ENCODE data around the gene HTR2A.
A peak's percentile ranks its signal among the peaks of the same experiment; 100 is the strongest.

HTR2A gene

DNA sequence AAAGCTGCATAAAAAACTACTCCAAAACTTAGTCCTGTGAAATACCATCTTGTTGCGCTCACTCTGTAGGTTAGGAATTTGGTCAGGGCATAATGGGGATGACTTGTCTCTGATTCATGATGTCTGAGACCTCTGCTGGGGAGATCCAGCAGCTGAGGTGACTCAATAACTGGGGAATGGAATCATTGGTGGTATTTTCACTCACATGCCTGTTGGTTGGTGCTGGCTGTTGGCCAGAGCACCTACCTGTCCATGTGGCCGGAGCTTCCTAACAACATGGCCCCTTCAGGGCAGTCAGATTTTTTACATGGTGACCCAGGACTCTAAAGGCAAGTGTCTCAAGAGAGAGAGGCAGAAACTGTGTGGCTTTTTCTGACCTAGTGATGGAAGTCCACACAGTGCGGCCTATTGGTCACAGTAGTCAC is 92.5 kb downstream of the HTR2A start:
- no peak for DNase-seq

DNA sequence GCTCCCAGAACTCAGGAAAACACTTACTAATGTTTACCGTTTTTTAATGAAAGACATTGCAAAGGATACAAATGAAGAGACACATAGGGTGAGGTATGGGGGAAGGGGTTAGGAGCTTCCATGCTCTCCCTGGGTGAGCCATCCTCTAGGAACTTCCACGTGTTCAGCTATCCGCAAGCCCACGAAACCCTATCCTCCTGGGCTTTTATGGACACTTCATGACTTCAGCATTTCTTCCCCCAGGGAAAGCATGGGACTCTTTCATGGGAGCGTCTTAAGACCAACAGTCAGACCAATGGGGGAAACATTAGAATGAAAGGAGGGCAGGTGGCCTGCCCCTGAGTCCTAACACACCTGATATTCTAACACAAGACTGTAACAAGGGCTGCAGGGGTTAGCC is 93.3 kb downstream of the HTR2A start:
- no peak for DNase-seq

- DNase-seq, result no peak
Measured at GRCh38 chr13:46801858-46802257, 95.0 kb downstream of the HTR2A start.

- no peak for DNase-seq
Measured at GRCh38 chr13:46799139-46799538, 97.7 kb downstream of the HTR2A start.

DNA sequence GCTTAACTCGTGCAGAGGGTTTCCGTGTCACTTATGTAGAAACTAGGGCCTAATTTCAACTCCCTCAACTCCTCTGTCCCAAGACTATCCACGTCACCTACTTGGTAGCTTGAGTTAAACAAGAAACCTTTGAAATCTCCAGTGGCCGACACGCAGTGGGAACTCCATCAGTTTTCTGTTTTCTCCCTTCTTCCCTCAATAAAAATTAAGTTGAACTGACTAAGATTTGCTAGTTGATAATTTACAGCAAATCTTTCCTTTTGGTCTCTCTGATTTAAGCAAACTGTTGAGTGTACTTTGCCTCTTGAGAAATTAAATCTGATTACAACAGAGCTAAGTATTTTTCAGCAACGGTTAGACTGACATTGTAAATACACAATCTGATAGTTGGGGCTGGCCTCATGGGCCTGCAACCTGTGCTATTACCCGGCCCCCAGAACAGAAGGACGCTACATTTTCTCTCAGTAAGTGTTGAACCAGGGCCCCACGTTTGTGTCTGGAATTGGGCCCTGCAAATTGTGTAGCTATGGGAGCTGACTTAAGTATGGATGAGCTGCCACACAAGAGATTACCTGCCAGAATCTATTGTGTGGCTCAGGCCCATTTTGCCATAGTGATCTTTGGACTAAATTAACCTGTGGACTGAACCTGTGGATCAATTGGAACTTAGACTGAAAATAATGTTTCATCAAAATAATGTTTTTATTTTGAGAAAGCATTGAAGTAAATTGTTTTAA is 99.2 kb downstream of the HTR2A start:
- no peak for DNase-seq

- DNase-seq, result peak; percentile 87
Measured at GRCh38 chr13:46796515-46797474, 100.1 kb downstream of the HTR2A start, which contains the start of gene ESD. Gene ESD, minus strand, starts transcription at chr13:46797161. Its CDS starts 5,748 bp downstream, at chr13:46791413.

GRCh38 chr13:46796129-46796514 is 100.7 kb downstream of the HTR2A start:
- no peak for DNase-seq

DNA sequence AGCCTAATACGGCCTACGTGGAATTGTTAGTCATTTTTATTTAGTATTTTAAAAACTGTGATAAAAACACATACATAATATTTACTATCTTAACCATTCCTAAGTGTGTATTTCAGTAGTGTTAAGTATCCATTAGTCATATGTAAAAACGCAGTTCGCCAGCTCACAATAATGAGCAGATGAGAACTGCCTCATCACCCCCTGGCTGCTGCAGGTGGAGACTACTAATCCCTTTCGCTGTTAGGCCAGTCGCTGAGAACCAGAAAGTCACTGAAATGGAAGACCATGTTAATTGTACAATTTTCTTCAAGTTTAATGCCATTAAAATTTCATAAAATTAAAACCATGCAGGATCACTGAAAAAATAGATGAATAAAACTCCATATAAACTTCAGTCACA is 101.5 kb downstream of the HTR2A start:
- no peak for DNase-seq

- no peak for DNase-seq
Measured at GRCh38 chr13:46783504-46783903, 113.3 kb downstream of the HTR2A start.

DNA sequence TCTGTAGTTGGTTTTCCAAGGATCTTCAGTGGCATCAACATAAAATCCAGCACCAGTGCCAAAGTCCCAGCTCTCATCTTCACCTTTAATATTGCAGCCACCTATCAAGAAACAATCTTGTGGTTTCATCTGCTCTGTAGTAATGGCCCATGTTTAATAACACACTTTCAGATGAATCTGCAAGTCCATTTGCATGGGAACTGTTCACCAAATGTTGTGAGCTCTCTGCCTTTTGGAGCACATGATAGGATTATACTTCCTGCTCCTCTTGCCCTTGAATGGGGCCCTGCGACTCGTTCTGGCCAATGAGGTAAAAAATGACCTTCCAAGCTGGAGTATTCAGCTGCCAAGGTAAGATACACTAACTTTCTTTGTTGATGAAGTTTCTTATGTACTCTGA is 114.2 kb downstream of the HTR2A start:
- no peak for DNase-seq

- DNase-seq, result no peak
Measured at GRCh38 chr13:46782066-46782465, 114.8 kb downstream of the HTR2A start.

All from activated gamma-delta T cell treated with Interleukin-2 at 50 U/mL for 16 hours (primary cell).